VCaP (cell line): ENCODE results near the gene TIE1.

ENCODE experiments used
- H3K27ac ChIP-seq: fragments of 450-650 bp; 2 replicates; pipeline ENCODE4 v1.5.1; 2017
- CTCF ChIP-seq: fragments of 450-650 bp; conservative IDR thresholded peaks from 2 replicates; pipeline ENCODE4 v1.5.1; 2017; ENCODE audit warnings: mild to moderate bottlenecking, moderate library complexity

The TIE1 gene

DNA sequence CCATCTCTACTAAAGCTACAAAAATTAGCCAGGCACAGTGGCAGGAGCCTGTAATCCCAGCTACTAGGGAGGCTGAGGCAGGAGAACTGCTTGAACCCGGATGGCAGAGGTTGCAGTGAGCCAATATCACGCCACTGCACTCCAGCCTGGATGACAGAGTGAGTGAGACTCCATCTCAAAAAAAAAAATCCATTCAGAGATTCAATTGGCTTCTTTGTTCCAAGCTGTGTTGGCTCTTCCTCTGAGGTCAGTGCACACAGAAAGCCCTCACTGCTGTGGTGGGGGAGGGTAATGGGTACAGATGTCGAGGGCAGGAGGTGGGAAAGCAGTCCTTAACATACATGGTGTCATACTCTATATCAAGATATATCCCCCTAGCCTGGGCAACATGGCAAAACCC lies 14.7 kb downstream of the TIE1 start:
- no peak overlapping the region for H3K27ac ChIP-seq
- TF ChIP-seq CTCF = no peak

DNA sequence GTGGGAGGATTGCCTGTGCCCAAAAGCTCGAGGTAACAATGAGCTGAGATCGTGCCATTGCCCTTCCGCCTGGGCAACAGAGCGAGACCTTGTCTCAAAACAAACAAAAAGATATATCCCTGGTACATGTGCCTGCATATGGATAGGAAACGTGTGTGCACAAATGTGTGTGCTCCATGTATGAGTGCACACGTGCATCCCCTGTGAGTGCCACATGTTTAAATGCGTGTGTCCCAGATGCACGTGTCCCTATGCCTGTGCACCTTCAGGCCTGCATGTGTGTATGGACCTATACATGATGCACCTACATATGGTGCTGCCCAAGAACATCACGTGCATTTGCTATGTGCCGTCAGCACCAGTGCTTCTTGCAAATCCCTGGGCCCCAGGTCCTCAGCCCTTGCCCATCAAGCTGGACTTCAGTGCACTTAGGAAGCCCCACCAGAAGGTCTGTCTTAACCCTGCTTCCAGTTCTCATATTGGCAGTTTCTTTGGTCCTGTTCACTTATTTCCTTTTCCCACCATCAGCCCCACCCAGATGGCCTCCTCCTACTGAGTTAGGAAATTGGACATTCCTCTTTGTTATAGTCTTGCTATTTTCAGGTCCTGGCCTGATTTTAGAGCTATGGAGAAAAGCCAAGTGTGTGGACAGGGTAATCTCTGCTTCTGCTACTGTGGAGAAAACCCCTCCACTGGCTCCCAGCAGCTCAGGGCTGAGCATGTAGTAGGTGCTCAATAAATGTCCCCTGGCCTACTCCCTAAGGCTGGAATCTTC lies 15.4 kb downstream of the TIE1 start:
- no peak overlapping the region for H3K27ac ChIP-seq
- no peak for TF ChIP-seq CTCF

DNA sequence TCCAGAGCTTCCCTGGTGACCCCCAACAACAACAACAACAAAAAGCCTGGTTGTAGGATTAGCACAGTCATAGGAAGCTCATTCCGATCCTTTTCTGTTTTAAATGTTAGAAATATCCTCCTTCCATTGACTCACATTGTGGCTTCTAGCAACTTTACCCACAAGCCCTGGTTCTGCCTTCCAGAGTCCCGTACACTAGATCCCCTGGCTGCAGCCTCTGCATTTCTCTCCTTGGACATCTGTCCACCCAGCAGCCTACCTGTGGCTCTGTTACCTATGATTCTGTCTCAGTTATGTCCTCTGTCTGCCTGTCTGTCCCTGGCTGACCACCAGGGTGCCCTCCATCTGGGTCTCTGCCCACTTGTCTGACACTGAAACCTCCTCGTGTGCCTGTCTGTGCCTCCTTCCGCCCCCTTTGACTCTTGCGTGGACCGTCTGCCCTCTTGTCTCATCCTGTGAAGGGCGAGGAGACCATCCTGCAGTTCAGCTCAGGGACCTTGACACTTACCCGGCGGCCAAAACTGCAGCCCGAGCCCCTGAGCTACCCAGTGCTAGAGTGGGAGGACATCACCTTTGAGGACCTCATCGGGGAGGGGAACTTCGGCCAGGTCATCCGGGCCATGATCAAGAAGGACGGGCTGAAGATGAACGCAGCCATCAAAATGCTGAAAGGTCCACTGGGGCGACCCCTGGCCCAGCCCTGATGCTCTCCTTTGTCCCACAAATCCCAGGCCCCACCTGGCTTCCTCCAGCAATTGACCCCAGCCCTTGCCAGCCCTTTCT lies 16.1 kb downstream of the TIE1 start:
- no peak overlapping the region for H3K27ac ChIP-seq
- no peak for TF ChIP-seq CTCF

GRCh38 chr1:43317817-43318471 lies 17.2 kb downstream of the TIE1 start:
- no peak for TF ChIP-seq CTCF
- H3K27ac ChIP-seq = no peak overlapping the region

GRCh38 chr1:43318831-43319230 lies 18.0 kb downstream of the TIE1 start:
- H3K27ac ChIP-seq = no peak overlapping the region
- TF ChIP-seq CTCF = no peak

GRCh38 chr1:43319288-43319687 lies 18.5 kb downstream of the TIE1 start:
- H3K27ac ChIP-seq = no peak overlapping the region
- TF ChIP-seq CTCF = no peak

DNA sequence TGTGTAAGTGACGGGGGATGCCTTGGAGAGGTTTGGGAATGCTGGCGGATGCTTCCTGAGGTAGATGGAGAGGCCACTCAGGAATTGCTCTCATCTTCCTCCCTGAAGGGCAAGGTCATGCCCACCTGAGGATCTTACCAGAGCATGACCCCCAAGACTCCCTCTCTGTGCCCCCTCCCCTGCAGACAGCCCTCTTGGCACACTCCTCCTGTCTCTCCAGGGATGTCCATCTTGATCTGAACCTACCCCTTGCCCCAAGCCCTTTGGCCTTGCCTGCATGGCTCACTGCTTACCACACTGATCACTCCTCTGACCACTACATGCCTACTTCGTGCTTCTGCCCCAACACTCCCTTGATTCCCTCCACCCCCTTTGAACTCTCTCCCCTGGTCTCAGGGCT lies 19.0 kb downstream of the TIE1 start:
- no peak overlapping the region for H3K27ac ChIP-seq
- TF ChIP-seq CTCF = no peak
